IMR-90 (cell line): ENCODE measurements around the gene PAX5. TPM values are rescaled to one million over a fixed set of nuclear protein-coding genes. Genes with fewer than 3 reads are reported as not detected.

Experiments
- ATAC-seq: fragments of 200-7000 bp; cut with Tn5 transposase; 2 replicates; pipeline ENCODE4 v1.9.1; 2020; ENCODE audit warnings: low read depth, mild to moderate bottlenecking, moderate library complexity
- BruUV-seq: library from RNA; stranded (reverse); fragments of 400-500 nt; replicated peaks from 2 replicates; lab custom pipeline; 2021; lab: Mats Ljungman, UMichigan
- CTCF ChIA-PET: fragments of 300-600 bp; formaldehyde crosslinking; extraction: SDS; loops from one replicate; lab custom pipeline; 2021; ENCODE audit warnings: antibody characterized with exemption; lab: Yijun Ruan, JAX
- POLR2A ChIA-PET: fragments of 300-600 bp; sonication (Branson Sonifier 250); formaldehyde crosslinking; loops from one replicate; lab custom pipeline; 2022; ENCODE audit warnings: antibody characterized with exemption; ENCODE audit not compliant: unreplicated experiment; lab: Charles Lee
- DNase-seq: peaks from one replicate; pipeline ENCODE4 v3.0.0; 2013
- H2AFZ ChIP-seq: replicated peaks from 2 replicates; pipeline ENCODE3; 2013; ENCODE audit warnings: low read length, mild to moderate bottlenecking; ENCODE audit not compliant: poor library complexity
- H2AK5ac ChIP-seq: 2 replicates; pipeline ENCODE4 v1.6.1; 2013; ENCODE audit warnings: low read depth, low read length, inconsistent platforms
- H2AK9ac ChIP-seq: replicated peaks from 2 replicates; pipeline ENCODE3; 2013; ENCODE audit warnings: mild to moderate bottlenecking, low read depth, low read length, moderate library complexity; ENCODE audit not compliant: poor library complexity
- H2BK120ac ChIP-seq: 2 replicates; pipeline ENCODE4 v1.6.1; 2013; ENCODE audit warnings: low read depth, low read length, inconsistent platforms
- H2BK15ac ChIP-seq: 3 replicates; pipeline ENCODE4 v1.6.1; 2013; ENCODE audit warnings: low read depth, low read length, inconsistent platforms
- H2BK20ac ChIP-seq: 2 replicates; pipeline ENCODE4 v1.6.1; 2013; ENCODE audit warnings: low read depth, mild to moderate bottlenecking, inconsistent platforms, low read length, moderate library complexity
- H2BK5ac ChIP-seq: 2 replicates; pipeline ENCODE4 v1.6.1; 2013; ENCODE audit warnings: mild to moderate bottlenecking, low read depth, low read length, inconsistent platforms; ENCODE audit not compliant: poor library complexity, severe bottlenecking
- H3K14ac ChIP-seq: replicated peaks from 2 replicates; pipeline ENCODE4 v1.6.1; 2013; ENCODE audit warnings: low read depth, low read length, inconsistent platforms
- H3K18ac ChIP-seq: 2 replicates; pipeline ENCODE4 v1.6.1; 2013; ENCODE audit warnings: low read depth, low read length, control low read depth
- H3K23ac ChIP-seq: 2 replicates; pipeline ENCODE4 v1.6.1; 2013; ENCODE audit warnings: low read depth, low read length, inconsistent platforms
- H3K27ac ChIP-seq: 2 replicates; pipeline ENCODE4 v1.5.1; 2013; ENCODE audit warnings: mild to moderate bottlenecking, control low read depth, low read length; ENCODE audit not compliant: insufficient read depth
- H3K27me3 ChIP-seq: 2 replicates; pipeline ENCODE4 v1.6.1; 2013; ENCODE audit warnings: low read length; ENCODE audit not compliant: control insufficient read depth, insufficient read depth
- H3K36me3 ChIP-seq: 2 replicates; pipeline ENCODE4 v1.6.1; 2013; ENCODE audit warnings: low read length, mixed read lengths; ENCODE audit not compliant: control insufficient read depth, insufficient read depth
- H3K4ac ChIP-seq: 2 replicates; pipeline ENCODE4 v1.6.1; 2013; ENCODE audit warnings: low read depth, low read length, inconsistent platforms
- H3K4me1 ChIP-seq: 2 replicates; pipeline ENCODE4 v1.6.1; 2013; ENCODE audit warnings: low read length, mixed read lengths; ENCODE audit not compliant: control insufficient read depth, insufficient read depth
- H3K4me2 ChIP-seq: 2 replicates; pipeline ENCODE4 v1.6.1; 2013; ENCODE audit warnings: low read depth, mild to moderate bottlenecking, control low read depth, low read length, moderate library complexity
- H3K4me3 ChIP-seq: 2 replicates; pipeline ENCODE4 v1.5.1; 2013; ENCODE audit warnings: low read depth, mild to moderate bottlenecking, control low read depth, low read length, moderate library complexity; ENCODE audit not compliant: insufficient read depth
- H3K56ac ChIP-seq: 2 replicates; pipeline ENCODE4 v1.6.1; 2013; ENCODE audit warnings: low read length, inconsistent platforms; ENCODE audit not compliant: insufficient read depth; ENCODE audit errors: extremely low read depth
- H3K79me1 ChIP-seq, 2 experiments: 2 replicates each; pipeline ENCODE4 v1.6.1; 2013; ENCODE audit warnings: low read length in 2 of 2, inconsistent platforms in 1 of 2, low read depth in 1 of 2
- H3K9ac ChIP-seq: 2 replicates; pipeline ENCODE4 v1.6.1; 2013; ENCODE audit warnings: low read depth, low read length, control low read depth
- H3K9me1 ChIP-seq: 2 replicates; pipeline ENCODE4 v1.6.1; 2013; ENCODE audit warnings: low read length, inconsistent platforms; ENCODE audit not compliant: insufficient read depth
- H3K9me3 ChIP-seq: 2 replicates; pipeline ENCODE4 v1.6.1; 2013; ENCODE audit warnings: low read length; ENCODE audit not compliant: control insufficient read depth, insufficient read depth
- H4K20me1 ChIP-seq: 2 replicates; pipeline ENCODE4 v1.6.1; 2013; ENCODE audit warnings: low read length, inconsistent platforms; ENCODE audit not compliant: insufficient read depth
- H4K5ac ChIP-seq: 2 replicates; pipeline ENCODE4 v1.6.1; 2013; ENCODE audit warnings: mild to moderate bottlenecking, low read depth, low read length, control low read depth
- H4K8ac ChIP-seq, 2 experiments: 2 replicates each; pipeline ENCODE4 v1.6.1; 2013; ENCODE audit warnings: low read depth in 2 of 2, low read length in 2 of 2, control low read depth in 1 of 2, inconsistent platforms in 1 of 2
- H4K91ac ChIP-seq: 2 replicates; pipeline ENCODE4 v1.6.1; 2013; ENCODE audit warnings: low read depth, low read length, inconsistent platforms; ENCODE audit not compliant: insufficient read depth
- CEBPB ChIP-seq: IDR thresholded peaks from 2 replicates; pipeline ENCODE4 v1.6.1; 2012; ENCODE audit warnings: low read depth, low read length, improper control_type of control experiment
- CHD1 ChIP-seq: IDR thresholded peaks from 2 replicates; pipeline ENCODE4 v1.6.1; 2012; ENCODE audit warnings: low read depth, low read length, improper control_type of control experiment
- CTCF ChIP-seq: conservative IDR thresholded peaks from 2 replicates; pipeline ENCODE4 v1.5.1; 2012; ENCODE audit warnings: mild to moderate bottlenecking, low read depth, low read length, improper control_type of control experiment
- ELK1 ChIP-seq: fragments of 150-350 bp; IDR thresholded peaks from 2 replicates; pipeline ENCODE4 v1.6.1; 2016; ENCODE audit warnings: low read depth, mild to moderate bottlenecking, low read length, moderate library complexity, borderline replicate concordance
- FOS ChIP-seq: fragments of 150-350 bp; IDR thresholded peaks from 2 replicates; pipeline ENCODE4 v1.6.1; 2016; ENCODE audit warnings: low read depth, low read length
- MAZ ChIP-seq: IDR thresholded peaks from 2 replicates; pipeline ENCODE4 v1.6.1; 2012; ENCODE audit warnings: low read depth, mild to moderate bottlenecking, low read length, improper control_type of control experiment, moderate library complexity, borderline replicate concordance
- MXI1 ChIP-seq: IDR thresholded peaks from 2 replicates; pipeline ENCODE4 v1.6.1; 2012; ENCODE audit warnings: low read depth, mild to moderate bottlenecking, low read length, moderate library complexity, borderline replicate concordance
- NFE2L2 ChIP-seq: fragments of 150-350 bp; IDR thresholded peaks from 2 replicates; pipeline ENCODE4 v1.6.1; 2016; ENCODE audit warnings: low read depth, mild to moderate bottlenecking, low read length
- RAD21 ChIP-seq: IDR thresholded peaks from 2 replicates; pipeline ENCODE4 v1.6.1; 2012; ENCODE audit warnings: low read length, improper control_type of control experiment
- RCOR1 ChIP-seq: IDR thresholded peaks from 2 replicates; pipeline ENCODE4 v1.6.1; 2012; ENCODE audit warnings: mild to moderate bottlenecking, low read length, improper control_type of control experiment; ENCODE audit not compliant: insufficient replicate concordance
- RFX5 ChIP-seq: IDR thresholded peaks from 2 replicates; pipeline ENCODE4 v1.8.0; 2012; ENCODE audit warnings: low read depth, mild to moderate bottlenecking, low read length, moderate library complexity
- USF2 ChIP-seq: fragments of 150-350 bp; IDR thresholded peaks from 2 replicates; pipeline ENCODE4 v1.6.1; 2017; ENCODE audit warnings: mild to moderate bottlenecking, antibody characterized with exemption, low read length, low read depth
- WGBS, 2 experiments: methylation state at CpG; one replicate each; pipeline versions ENCODE4 v1.1.5 to v1.1.7; 2013; ENCODE audit warnings: missing lambda C conversion rate in 2 of 2; ENCODE audit not compliant: insufficient read length in 1 of 2; ENCODE audit errors: extremely low coverage in 2 of 2; 5-methylcytosine and 5-hydroxymethylcytosine counted together
- dilution Hi-C: fragments of 300-500 bp; cut with HindIII; formaldehyde crosslinking; loops from one replicate; pipeline ENCODE4 v1.14.3; 2018; ENCODE audit warnings: low sequenced_read_pairs; ENCODE audit not compliant: unreplicated experiment
- in situ Hi-C: fragments of 300-500 bp; cut with MboI; formaldehyde crosslinking; loops from 3 replicates; pipeline ENCODE4 v1.14.3; 2019; ENCODE audit warnings: low sequenced_read_pairs, inconsistent platforms, mixed read lengths
- intact Hi-C: fragments of 100-400 bp; cut with micrococcal nuclease; formaldehyde crosslinking; loops from 2 replicates; pipeline ENCODE4 v1.10.0; 2022
- polyA plus RNA-seq, 3 experiments: library from polyadenylated mRNA; depleted of rRNA; stranded (reverse); fragments of >200 nt; gene quantifications; 2 replicates each; pipeline ENCODE4 v1.2.3, GENCODE V29; 2012; ENCODE audit warnings: low replicate concordance in 1 of 3
- total RNA-seq: library from RNA; depleted of rRNA; stranded (reverse); fragments of >200 nt; gene quantifications from 2 replicates; pipeline ENCODE4 v1.2.3, GENCODE V29; 2012

Gene PAX5
- total and polyA plus RNA-seq, 2 of the 4 experiments (the other 2 are of a cell fraction): not detected

- ATAC-seq (no peak), DNase-seq (no peak)
- intact Hi-C loops: loop anchor here (10.0 kb wide), 1 partner anchor 111 kb away; no protein-coding TSS in a partner anchor
- no peak overlapping the region for H2BK120ac ChIP-seq
- H3K56ac ChIP-seq: no peak overlapping the region
- H3K27ac ChIP-seq: no peak overlapping the region
- no peak overlapping the region for H3K4me3 ChIP-seq
- H2BK5ac ChIP-seq: no peak overlapping the region
- no peaks in the 10 kb centered on the region for H3K36me3 ChIP-seq
- no peak overlapping the region for H3K14ac ChIP-seq
- ChIA-PET CTCF (no interaction called here), POLR2A (interaction anchor here (0.7 kb wide), 1 partner anchor 24 kb away, joined by 3 read pairs; no protein-coding TSS in a partner anchor)
- H3K4me2 ChIP-seq: no peak overlapping the region
- peaks cover 5% of the 10 kb centered on the region for H3K9me3 ChIP-seq
- H4K8ac ChIP-seq: no peak overlapping the region
- H3K27me3 ChIP-seq: peaks cover 63% of the 10 kb centered on the region
- no peak overlapping the region for H2BK15ac ChIP-seq
- no peak overlapping the region for H4K5ac ChIP-seq
- H3K79me1 ChIP-seq: no peaks in the 10 kb centered on the region
- no peaks in the 10 kb centered on the region for H3K9me1 ChIP-seq
- no peak overlapping the region for H2BK20ac ChIP-seq
- H2AFZ ChIP-seq: no peak overlapping the region
- BruUV-seq: no TSS peak
- dilution Hi-C loops: no loop called here
- WGBS, 2 experiments: 2% methylated on average over 55 of the region's 70 CpGs; no CpG with 5 or more reads in 1 of the 2 experiments
- no peak for TF ChIP-seq USF2
- TF ChIP-seq FOS: no peak
- no peak for TF ChIP-seq CEBPB
- no peak for TF ChIP-seq ELK1
- no peak for TF ChIP-seq RAD21
- TF ChIP-seq MAZ: no peak
- no peak for TF ChIP-seq RCOR1
- no peak for TF ChIP-seq MXI1
- no peak for TF ChIP-seq RFX5
- TF ChIP-seq CTCF: no peak
- TF ChIP-seq CHD1: no peak
- no peak for TF ChIP-seq NFE2L2
- H4K20me1 ChIP-seq: peaks cover 5% of the 10 kb centered on the region; the same call in 1 of the 2 replicates
- H4K91ac ChIP-seq: no peak overlapping the region
- H2AK5ac ChIP-seq: no peak overlapping the region
- H2AK9ac ChIP-seq: no peak overlapping the region
- in situ Hi-C loops: no loop called here
- no peak overlapping the region for H3K4ac ChIP-seq
- H3K23ac ChIP-seq: no peak overlapping the region
- H3K18ac ChIP-seq: no peak overlapping the region
- no peaks in the 10 kb centered on the region; the same call in 1 of the 2 replicates for H3K4me1 ChIP-seq
- no peak overlapping the region for H3K9ac ChIP-seq
These were observed 48.1 kb downstream of the PAX5 start for GRCh38 chr9:36985769-36986467.
